HG02763 (cell line): ENCODE measurements around the gene KCNG4.
"Not testable (repeated sequence)": the region's sequence is repeated elsewhere in the genome, so short reads cannot be mapped to it uniquely, and the experiment has no call there.

Experiments
- ATAC-seq: cut with Tn5 transposase; IDR thresholded peaks from one replicate; pipeline ENCODE4 v1.9.1; 2021; ENCODE audit warnings: mild to moderate bottlenecking, moderate library complexity; ENCODE audit not compliant: unreplicated experiment

KCNG4 gene

DNA sequence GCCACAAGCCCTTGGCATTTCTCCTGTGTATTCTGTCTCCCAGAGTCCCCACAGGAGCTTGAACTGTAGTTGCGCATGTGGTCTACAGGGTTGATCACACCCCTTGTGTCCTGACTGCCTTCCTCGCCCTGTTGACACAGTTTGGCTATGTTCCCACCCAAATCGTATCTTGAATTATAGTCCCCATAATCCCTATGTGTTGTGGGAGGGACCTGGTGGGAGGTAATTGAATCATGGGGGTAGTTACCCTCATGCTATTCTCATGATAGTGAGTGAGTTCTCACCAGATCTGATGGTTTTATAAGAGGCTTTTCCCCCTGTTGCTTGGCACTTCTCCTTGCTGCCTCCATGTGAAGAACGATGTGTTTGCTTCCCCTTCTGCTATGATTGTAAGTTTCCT is 27.7 kb downstream of the KCNG4 start:
- no peak for ATAC-seq

DNA sequence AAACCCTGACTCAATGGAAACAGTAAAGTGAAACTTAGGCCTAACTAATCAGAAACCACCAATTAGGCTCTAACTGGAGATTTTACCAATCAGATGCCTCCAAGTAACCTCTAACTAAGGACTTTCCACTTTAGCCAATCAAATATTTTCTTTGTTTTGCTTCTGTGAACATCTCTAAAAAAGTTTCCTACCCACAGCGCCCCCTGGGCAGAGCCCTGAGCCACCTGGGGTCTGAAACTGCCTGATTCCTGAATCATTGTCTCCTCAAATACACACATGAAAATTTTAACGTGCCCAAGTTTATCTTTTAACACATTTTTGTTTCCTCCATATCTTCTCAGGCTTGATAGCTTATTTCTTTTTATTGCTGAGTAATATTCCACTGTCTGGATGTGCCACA is 29.8 kb downstream of the KCNG4 start:
- no peak for ATAC-seq

- no peak for ATAC-seq
Measured at GRCh38 chr16:84207879-84208278, 31.9 kb downstream of the KCNG4 start.

- ATAC-seq, result no peak
Measured at GRCh38 chr16:84207251-84207650, 32.6 kb downstream of the KCNG4 start.

DNA sequence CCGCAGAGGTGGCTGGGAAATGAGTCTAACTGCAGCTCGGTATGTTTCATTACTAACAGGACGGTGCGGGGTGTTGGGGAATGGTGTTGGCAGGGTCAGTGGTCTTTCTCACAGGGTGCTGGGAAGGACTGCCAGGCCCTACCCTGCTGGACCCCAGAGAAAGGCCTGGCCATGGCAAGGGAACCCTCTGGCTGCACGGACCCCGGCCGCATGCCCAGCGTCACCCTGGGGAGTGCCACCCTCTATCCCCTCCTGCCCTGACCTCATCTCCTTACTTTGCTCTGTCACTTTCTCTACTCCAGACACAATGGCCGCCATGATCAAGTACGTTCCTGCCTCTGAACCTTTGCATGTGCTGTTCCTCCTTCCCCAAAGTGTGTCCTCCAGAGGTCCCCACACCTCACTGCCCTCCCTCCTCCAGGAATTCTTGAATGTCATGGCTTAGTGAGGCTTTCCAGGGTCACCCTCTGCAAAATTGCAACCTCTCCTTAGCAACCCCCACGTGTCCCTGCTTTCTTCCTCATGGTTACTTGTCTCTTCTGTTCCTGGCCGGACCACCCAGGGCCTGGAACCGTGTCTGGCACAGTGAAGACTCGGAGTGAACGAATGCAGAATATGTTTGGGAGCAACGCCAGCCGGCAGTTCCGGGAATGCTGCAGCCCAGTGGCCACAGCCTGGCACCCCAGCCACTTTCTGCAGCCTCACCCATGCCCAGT is 33.7 kb downstream of the KCNG4 start:
- no peak for ATAC-seq

DNA sequence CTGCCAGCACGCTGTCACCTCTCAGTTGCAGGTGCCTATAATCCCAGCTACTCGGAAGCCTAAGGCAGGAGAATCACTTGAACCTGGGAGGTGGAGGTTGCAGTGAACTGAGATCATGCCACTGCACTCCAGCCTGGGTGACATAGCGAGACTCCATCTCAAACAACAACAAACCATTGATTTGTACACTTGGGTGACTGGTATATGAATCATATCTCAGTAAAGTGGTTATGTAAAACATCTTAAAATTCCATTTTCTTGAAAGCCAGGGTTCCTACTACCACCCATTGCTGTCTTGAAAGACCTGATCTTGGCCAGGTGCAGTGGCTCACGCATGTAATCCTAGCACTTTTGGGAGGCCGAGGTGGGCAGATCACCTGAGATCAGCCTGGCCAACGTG is 34.7 kb downstream of the KCNG4 start:
- not testable (repeated sequence) for ATAC-seq

DNA sequence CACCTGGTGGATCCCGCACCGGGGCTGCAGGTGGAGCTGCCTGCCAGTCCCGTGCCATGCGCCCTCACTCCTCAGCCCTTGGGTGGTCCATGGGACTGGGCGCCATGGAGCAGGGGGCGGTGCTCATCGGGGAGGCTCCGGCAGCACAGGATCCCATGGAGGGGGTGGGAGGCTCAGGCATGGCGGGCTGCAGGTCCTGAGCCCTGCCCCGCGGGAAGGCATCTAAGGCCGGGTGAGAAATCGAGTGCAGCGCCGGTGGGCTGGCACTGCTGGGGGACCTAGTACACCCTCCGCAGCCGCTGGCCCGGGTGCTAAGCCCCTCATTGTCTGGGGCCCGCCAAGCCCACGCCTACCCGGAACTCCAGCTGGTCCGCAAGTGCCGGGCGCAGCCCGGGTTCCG is 35.3 kb downstream of the KCNG4 start:
- not testable (repeated sequence) for ATAC-seq

DNA sequence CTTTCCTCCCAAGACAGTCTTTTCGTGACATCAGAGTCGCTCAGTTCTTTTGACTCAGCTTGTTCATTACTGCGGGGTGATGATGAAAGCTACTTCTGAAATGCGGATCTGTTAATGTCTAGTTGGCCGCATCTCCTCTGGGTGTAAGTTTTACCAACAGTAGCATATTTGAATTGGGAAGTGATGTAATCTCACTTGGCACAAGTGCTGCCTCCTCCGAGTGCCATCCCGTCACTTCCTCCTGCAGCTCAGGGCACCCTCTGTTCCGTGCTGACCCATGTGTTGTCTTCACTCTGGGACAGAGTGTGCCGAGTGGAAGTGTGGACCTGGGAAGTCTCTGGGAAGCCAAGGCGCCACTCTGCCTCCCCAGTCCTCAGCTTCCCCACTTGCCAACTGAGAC is 40.0 kb downstream of the KCNG4 start:
- ATAC-seq, result no peak

GRCh38 chr16:84199097-84199496 is 40.7 kb downstream of the KCNG4 start:
- ATAC-seq, result no peak

DNA sequence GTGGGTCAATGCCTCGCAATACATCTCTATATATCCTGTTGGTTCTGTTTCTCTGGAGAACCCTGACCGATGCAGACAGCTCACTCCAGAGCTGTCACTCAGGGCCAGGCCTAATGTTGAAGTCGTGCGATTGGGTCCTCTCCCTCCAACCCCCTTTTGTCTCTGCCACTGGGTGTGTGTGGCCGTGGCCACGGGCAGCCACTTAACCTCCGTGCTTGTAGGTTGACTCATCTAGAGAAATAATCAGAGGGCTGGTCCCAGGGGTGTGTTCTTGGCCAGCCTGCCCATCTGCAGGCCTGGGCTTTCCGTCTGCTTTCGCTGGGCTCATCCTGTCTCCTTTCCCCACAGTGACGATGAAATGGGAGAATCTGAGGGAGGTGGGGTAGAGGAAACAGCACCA is 41.4 kb downstream of the KCNG4 start:
- no peak for ATAC-seq

- no peak for ATAC-seq
Measured at GRCh38 chr16:84197466-84198128, 42.2 kb downstream of the KCNG4 start.

DNA sequence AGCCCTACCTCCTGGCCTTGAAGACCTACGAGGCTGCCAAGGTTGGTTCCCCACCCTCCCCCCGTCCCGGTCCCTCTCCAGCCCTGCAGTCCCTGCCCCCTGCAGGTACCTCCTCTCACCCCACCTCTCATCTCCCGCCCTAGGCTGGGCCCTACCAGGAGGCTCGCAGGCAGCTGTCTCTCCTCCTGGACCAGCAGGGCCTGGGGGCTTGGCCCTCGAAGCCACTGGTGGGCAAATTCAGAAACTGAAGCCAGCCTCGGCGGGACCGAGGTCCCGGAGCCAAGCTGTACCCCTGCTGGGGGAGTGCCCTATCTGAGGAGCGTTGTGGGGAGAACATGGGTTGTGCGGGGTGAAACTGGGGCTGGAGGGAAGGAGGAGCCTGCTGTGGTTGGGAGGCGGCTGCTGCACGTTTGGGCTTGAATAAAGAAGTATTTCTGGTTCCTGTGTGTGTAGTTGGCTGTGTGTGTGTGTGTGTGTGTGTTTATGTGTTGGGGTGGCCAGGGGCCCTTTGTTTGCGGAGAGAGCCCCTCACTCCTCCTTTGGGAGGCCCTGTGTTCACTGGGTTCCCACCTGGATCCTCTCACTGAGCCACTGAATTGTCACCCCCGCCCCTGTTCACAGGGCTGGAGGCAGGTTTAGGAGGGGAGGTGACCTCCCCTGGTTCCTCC is 43.0 kb downstream of the KCNG4 start:
- no peak for ATAC-seq

GRCh38 chr16:84196101-84196500 is 43.7 kb downstream of the KCNG4 start:
- ATAC-seq, result no peak

DNA sequence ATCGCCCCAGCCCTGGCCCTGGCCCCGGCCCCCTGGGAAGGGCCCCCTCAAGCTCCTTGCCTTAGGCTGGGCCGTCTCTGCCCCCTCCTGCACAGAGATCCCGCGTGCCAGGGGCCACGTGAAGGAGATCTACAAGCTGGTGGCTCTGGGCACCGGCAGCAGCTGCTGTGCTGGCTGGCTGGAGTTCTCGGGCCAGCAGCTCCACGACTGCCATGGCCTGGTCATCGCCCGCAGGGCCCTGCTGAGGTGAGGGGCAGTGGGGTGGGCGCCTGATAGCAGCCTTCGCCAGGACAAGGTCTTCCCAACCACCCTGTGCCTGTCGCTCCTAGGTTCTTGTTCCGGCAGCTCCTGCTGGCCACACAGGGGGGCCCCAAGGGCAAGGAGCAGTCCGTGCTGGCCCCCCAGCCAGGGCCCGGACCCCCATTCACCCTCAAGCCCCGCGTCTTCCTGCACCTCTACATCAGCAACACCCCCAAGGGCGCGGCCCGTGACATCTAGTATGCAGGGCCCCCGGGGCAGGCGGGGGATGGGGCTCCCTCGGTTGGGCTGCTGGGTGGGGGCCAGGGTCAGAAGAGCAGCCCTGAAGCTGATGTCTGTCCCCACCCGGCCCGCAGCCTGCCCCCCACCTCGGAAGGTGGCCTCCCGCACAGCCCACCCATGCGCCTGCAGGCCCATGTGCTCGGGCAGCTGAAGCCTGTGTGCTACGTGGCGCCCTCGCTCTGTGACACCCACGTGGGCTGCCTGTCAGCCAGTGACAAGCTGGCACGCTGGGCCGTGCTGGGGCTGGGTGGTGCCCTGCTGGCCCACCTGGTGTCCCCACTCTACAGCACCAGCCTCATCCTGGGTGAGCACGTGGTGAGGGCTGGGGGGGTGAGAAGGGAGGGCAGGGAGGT is 44.4 kb downstream of the KCNG4 start:
- no peak for ATAC-seq

DNA sequence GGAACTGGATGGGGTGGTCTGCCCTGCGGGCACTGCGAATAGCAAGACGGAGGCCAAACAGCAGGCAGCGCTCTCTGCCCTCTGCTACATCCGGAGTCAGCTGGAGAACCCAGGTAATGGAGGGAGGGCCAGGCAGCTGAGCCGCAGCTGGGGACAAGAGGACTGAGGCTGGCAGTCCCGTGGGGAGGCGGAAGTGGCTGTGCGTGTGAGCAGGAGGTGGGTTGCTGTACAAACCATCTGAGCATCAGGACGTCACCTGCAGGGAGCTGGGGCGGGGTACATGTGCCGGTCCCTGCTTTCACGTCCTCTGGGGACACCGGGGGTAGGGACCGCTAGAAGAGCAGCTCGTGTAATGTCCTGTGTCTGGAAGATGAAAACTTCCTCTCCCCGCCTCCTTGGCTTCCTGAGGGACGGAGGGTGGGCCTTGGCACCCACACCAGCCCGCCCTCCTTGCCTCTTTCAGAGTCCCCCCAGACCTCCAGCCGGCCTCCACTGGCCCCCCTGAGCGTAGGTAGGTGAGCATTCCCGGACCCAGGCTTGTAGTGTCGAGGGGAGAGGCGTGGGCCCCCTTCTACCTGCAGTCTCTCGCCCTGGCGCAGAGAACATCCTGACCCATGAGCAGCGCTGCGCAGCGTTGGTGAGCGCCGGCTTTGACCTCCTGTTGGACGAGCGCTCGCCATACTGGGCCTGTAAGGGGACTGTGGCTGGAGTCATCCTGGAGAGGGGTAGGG is 45.2 kb downstream of the KCNG4 start:
- no peak for ATAC-seq

- no peak for ATAC-seq
Measured at GRCh38 chr16:84194018-84194417, 45.8 kb downstream of the KCNG4 start.

- ATAC-seq, result no peak
Measured at GRCh38 chr16:84193480-84193879, 46.3 kb downstream of the KCNG4 start.

GRCh38 chr16:84191466-84191865 is 48.3 kb downstream of the KCNG4 start:
- no peak for ATAC-seq

DNA sequence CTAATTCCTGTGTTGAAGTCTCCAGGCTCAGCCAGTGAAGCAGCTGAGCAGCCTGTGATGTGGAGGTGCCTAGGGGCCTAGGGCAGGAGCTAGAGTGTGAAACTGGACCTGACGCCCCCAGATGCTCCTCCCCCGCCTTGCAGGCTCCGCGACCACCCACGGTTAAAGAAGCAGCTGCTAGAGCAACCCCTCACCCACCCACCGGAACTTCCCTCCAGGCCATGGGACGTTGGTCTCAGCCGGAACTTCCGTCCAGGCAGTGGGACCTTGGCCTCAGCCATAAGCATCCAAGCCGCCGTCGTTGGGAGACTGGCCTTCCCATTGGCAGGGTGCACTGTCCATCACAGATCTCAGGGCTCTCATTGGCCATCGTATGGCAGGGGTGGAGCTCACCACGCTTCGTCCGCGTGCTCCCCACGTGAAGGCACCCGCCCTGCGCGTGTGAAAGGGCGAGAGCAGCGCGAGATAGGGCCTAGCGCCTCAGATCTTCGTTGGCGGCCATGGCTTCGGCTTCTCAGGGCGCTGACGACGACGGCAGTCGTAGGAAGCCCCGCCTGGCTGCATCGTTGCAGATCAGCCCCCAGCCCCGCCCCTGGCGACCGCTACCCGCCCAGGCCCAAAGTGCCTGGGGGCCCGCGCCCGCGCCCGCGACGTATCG is 49.0 kb downstream of the KCNG4 start, which contains the start of gene ADAD2:
ADAD2 (plus strand) TSS at position 427 of the 658 bp plus-strand sequence; CDS start at position 501, 74 bp downstream.
- ATAC-seq, result no peak
